UCSD-AML1 (cell line): ENCODE data around the gene TMEM54.

ENCODE experiments used
- DNase-seq: peaks from one replicate; lab custom pipeline; 2025; ENCODE audit not compliant: unreplicated experiment; lab: John Stamatoyannopoulos, UW

The TMEM54 gene

DNA sequence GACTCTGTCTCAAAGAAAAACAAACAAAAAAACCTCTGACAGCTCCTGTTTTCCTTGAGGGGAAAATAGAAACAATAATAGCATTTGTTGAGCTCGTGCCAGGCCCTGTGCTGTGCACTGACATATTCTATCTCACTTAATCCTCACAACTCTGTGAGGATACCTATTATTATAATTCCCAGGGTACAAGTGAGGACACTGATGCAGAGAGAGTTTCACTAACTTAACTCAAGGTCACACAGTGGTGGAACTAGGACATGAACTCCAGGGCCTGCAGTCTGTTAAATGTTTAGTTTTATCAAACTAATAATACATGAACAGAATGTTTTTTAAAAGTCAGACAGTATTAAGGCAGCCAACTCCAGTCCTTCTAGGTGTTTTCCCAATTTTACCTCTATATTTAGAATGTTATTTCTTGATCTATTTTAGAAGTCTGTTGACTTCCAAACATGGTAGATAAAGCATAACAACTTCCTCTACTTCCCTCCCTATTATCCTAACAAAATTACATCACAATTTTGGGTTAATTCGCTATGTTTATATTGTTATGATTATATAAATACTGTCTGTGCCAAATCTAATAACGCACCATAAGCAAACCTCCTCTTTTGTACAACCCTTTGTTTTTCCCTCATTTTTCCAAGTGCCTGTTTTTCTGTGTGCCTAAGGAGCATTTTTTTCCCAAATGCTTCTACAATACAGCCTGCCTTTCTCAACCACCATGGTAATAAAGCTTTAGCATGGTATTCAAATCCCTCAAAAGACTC is 35.4 kb downstream of the TMEM54 start:
- DNase-seq: no peak

DNA sequence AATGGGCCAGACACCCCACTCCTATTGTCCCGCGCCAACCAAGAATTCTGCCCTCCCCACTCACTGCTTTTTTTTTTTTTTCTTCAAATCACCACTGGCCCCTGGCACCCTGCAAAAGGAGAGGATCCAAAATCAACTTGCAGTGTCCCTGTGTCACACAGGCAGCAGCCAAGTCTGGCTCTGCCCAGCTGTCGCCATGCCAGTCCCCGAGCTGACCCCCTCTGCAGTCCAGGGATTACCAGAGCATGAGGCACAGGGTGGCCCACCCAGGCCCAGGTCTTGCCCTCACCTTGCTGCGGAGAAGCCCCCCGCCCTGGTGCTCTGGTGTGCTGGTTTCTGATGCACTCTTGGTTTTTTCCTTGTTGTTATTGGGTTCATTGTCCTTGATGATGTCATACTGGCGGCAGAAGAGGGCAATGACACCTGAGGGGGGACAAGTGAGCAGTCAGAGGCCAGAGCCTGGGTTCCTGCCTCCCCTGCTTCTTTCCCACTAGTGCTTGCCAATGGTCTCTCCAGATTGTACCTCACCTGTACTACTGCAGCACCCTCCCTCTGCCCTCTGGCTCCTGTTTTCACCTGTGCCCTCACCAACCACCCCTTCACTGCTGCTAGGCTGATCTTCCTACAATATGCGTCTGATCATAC is 36.7 kb downstream of the TMEM54 start:
- no peak for DNase-seq

DNA sequence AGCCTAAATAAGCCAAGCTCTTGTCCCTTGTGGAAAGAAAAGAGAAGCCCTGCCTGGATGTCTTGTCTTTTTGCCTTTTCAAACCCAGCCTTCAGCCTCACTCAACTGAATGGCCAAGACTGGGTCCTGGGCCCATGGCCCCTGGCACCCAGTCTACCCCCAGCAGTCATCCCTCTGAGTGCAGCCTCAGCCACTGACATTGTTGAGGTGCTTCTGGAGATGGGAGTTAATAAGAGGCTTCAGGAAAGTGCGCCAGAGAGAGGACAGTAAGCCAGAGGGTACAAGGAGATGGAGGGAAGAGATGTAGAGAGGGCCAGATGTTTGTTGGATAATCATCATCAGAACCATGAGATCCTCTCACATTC is 37.3 kb downstream of the TMEM54 start:
- DNase-seq: no peak

DNA sequence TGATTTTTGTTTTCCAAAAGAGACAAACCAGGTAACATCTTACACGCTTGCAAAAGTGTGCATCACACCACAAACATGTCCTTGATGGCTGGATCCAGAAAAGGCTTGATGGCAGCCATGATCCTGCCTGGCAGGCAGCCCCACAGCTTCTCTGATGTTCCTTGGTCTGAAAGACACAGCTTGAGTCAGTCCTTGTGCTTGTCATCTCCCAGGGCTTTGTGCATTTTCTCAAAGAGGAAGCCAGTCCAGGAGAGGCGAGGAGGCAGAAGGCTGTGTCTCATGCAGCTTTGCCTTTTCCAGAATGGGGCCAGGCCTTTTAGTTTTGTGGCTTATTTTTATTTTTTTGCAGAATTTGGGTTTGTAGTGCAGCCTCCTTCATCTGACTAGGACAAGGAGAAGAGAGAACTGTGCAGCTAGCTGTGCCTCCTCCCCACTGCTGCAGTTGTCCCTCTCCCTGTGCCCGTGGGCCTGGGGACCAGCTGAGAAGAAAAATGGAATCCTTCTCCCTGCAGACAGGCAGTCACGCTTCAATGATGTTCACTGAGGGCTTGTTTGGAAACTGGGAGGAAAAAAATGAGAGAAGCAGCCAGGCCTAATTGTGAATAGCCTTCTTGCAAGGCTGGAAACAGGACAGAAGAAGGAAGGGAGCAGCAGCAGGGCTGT is 37.8 kb downstream of the TMEM54 start:
- DNase-seq: no peak

DNA sequence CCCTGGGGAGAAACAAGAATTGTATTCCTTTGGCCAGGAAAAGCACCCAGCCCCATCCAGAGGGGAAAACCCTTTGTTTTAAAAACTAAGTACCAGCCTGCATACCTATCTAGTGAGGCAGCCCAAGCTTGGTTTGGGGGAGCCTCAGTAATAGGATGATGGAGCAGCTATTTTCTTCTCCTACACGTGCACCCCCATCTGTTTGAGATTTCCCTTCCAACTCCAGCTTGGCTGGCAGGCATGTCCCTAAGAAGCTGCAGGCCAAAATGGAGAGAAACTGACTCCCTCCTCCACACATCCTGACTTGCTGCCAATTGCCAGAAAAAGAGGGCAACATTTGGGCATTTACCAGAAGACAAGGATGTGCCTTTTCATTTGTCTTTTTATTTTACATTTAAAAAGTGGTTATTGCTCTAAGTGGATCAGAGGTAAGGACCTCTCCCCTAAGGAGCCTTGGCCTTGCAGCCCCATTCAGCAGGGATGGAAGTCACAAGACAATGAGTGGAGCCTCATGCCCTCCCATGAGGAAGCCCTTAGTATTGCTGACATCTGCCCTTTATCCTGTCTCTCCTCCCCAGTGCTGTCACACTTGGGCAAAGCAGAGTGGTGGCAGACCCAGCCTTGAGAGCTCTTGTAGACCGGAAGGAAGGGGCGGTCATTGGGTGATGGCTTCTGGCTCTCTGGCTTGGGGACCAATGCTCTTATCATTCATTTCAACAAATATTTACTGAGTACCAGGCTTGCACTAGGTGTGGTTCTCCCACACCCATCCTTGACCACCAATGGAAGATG is 39.1 kb downstream of the TMEM54 start:
- no peak for DNase-seq

DNA sequence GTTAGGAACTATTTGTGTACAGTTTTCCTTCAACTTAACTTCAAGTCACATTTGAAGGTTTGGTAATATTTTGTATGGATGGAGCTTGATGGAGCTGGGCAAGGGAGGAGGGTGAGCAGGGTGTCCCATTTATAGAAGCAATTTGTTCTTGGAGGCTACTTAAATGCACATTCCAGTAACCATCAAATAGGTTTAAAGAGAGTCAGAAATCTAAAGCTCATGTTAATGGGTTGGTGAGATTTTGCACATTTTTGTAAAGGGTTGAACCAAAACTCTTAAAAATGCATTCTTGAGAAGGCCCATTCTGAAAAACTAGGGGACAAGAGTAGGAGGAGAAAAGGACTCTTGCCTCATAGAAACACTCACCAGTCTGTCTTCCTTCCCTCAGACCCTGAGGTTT is 40.6 kb downstream of the TMEM54 start:
- no peak for DNase-seq

DNA sequence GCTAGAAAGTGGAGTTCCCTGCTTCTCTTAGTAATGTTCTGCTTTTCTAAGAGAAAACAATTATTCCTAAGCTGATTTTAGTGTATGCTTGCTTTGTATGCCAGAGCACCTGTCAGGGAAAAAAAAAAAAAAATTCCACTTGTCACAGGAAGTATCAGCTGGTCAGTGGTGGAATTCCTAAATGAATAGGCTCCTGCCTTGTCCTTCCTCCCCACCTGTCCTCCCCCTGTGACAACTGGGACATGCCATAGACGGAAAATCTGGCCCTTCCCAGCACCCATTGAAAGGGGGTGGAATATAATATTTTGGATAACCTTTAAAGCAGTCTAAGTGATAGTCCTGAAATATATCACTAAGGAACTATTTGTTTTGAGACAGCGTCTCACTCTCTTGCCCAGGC is 41.3 kb downstream of the TMEM54 start:
- DNase-seq: no peak

DNA sequence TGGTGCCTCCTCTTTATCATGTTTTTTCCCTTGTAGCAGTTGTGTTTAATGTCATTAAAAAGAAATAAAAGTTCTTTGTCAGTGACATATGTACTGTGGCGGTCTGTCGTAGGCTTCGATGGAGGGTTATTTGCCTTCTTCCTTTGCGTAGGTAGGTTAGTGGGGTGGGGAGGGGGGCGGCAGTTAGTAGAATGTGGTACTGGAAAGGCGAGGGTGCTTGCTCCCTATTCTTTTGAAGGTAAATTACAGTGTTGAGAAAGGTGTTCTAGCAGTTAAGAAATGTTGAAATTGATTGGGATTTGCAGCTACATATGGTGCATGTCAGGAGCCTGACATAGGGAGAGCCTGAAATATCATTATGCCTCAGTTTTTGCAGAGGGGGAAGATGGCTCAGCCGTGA is 42.4 kb downstream of the TMEM54 start:
- no peak for DNase-seq

DNA sequence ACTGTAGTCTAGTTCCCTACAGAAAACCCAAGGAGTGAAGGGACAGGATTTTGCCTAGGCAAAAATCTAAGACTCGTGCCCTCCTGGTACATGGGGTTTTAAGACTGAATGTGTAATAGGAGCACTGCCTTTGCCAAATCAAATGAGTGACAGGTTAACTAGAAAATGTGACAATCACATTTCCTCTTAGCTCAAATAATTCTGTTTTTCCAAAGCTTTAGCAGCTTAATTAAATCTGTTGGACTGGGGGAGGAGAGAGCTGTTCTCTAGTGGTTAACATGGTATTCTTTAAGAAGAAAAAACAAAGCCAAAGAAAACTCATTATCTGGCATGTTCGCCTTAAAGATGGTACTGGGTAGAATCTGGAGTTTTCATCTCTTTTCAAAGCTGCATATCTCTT is 43.1 kb downstream of the TMEM54 start:
- DNase-seq: no peak

DNA sequence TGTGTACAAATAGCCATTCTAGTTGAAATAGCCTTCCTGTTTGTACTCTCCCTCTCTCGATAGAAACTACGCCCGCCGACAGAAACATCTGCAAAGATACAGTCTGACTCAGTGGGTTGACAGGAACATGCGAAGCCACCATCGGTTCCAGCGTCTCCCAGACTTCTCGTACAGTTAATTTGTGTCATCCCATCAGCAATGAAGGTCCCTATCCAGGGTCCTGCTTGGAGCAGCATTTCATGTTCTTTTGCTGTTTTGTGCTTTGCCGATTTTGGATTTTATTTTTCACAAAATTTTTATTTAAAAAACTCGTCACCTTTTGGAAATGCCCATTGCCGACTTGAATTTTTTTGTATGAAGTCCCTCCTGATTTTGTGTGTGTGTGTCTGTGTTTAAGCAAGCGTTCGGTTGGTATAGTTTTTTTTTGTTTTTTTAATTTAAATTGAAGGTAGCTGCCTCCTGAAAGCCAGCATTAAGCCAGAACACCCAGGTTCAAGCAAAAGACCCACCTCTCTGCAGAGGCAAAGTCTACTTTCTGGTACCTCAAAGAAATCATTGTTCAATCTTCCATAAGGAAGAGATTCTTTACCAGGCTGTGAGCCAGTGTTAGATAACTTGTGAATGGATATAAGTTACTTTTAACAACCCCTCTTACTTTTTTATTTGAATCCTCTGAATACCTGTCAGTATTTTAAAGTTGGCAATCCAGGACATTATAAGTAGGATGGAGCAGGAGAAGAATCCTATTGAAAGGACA is 45.1 kb downstream of the TMEM54 start:
- no peak for DNase-seq

DNA sequence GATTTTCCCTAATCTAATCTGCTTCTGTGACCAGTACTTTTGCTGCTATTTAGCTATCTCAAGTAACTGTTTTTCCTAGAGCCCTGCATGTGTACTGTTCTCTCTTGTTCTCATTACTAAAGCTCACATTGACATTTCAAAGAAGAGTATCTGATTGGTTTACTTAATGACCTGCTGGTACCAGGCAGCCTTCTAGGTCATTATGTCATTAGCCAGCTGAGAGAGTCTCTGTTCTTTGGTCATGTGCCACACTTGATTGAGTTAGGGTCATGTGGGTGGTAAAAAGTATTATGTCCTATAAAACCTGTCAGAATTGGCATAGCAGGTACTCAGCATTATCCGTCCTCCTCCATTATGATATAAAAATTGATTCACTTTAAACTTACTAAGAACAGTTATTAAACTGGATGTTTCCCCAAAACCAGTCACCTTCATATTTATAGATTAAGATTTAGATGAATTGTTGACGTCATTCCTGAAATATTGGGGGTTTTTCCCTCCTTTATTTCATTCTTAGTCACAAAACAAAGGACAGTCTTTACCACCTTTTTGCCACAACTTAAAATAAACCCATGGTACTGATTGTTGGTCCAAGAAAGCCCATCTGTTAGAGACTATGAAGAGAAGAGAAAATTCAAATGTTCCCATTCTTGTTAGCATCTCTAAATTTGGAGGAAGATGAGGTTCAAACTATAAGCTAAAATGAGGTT is 52.7 kb downstream of the TMEM54 start:
- DNase-seq: no peak
